Regular cardiac myocyte (primary cell): ENCODE data around the gene TP53BP1. TPM values are rescaled to one million over a fixed set of nuclear protein-coding genes. Genes with fewer than 3 reads are reported as not detected.

Experiments
- total RNA-seq: library from RNA; depleted of rRNA; stranded (reverse); fragments of >200 nt; gene quantifications from 2 replicates; pipeline ENCODE4 v1.2.3, GENCODE V29; 2014

Gene TP53BP1, protein sequence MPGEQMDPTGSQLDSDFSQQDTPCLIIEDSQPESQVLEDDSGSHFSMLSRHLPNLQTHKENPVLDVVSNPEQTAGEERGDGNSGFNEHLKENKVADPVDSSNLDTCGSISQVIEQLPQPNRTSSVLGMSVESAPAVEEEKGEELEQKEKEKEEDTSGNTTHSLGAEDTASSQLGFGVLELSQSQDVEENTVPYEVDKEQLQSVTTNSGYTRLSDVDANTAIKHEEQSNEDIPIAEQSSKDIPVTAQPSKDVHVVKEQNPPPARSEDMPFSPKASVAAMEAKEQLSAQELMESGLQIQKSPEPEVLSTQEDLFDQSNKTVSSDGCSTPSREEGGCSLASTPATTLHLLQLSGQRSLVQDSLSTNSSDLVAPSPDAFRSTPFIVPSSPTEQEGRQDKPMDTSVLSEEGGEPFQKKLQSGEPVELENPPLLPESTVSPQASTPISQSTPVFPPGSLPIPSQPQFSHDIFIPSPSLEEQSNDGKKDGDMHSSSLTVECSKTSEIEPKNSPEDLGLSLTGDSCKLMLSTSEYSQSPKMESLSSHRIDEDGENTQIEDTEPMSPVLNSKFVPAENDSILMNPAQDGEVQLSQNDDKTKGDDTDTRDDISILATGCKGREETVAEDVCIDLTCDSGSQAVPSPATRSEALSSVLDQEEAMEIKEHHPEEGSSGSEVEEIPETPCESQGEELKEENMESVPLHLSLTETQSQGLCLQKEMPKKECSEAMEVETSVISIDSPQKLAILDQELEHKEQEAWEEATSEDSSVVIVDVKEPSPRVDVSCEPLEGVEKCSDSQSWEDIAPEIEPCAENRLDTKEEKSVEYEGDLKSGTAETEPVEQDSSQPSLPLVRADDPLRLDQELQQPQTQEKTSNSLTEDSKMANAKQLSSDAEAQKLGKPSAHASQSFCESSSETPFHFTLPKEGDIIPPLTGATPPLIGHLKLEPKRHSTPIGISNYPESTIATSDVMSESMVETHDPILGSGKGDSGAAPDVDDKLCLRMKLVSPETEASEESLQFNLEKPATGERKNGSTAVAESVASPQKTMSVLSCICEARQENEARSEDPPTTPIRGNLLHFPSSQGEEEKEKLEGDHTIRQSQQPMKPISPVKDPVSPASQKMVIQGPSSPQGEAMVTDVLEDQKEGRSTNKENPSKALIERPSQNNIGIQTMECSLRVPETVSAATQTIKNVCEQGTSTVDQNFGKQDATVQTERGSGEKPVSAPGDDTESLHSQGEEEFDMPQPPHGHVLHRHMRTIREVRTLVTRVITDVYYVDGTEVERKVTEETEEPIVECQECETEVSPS (N-terminal part only)
- 75.3 and 76.1 TPM in 2 replicates for total RNA-seq

DNA sequence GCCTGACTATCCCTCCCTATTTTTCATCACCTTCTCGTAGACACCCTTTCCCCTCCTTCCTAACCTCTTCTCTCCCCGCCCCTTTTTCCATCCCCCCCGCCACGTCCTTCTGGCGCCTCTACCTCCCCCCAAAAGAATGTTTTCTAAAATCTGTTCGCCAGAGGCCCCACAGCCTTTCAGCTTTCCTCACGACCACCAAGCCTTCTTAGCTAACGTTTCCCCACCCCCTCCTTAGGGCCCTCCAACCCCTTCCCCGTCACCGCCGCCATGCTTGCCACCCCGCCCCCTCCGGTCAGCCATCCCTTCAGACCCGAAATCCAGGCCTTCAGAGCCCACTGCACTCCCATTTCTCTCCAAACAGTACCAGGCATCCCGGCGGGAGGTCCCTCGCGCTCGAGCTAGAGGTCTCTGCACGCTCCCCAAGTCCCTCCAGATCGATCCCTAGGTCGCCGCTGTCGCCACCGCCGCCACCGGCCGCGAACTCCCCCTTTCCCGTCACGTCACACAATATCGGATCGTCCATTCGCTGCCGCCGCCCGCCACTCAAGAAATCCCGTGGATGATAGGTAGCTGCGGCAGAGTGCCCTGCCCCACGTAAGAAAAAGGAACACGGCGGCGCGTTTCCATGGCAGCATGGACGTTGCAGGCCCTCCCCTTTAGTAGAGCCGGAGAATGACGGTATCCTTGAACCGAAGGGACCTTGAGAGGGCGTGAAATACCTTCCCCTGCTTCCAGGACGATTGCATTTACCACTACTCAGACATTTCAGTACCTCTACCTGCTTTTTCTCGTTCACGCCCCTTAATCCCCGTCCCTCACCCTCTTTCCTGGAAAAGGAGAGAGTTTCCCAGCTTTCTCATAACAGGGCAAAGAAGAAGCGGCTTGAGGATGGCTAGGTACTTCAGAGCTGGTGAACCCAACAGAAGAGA lies at the start of gene TP53BP1:
TSS of gene TP53BP1 (minus strand) at position 484 of the 929 bp plus-strand sequence. CDS start at position 371, 113 bp downstream.

DNA sequence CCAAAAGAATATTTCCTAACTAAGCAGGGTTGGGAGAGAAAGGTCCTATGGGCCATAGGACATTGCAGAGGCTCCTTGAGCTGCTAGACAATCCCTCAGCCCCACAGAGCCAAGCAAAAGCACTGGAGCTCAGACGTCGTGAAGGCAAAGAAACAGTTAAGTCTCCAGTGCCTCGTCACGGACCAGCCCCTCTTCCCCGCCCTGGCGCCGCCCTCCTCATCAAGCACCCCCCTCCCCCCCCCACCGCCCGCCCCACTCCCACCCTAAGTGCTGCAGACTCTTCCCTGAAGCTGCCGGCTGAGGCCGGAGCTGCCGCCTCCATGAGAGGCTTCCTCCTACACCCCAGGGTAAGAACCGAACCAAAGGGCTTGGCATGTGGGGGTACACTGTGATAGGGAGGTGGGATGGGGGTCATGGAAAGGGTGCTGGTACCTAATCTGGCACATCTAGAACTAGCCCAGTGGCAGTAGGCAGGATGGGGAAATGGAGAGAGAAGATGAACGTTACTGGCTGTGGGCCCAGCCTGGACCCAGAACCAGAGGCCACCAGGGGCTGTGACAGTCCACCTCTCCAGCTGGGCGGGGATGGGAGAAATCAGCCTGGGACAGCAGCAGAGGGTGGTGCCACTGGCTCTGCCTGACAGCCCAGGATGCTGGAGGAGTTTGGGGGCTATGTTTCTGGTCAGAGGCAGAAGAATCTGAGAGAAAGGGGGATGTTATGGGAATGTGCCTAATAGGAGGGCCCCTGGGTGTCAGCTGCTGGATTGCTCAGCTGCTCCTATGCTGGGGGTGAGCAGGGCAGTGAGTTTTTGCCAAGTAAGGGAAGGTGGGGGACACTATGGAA lies 24.6 kb upstream of the TP53BP1 start, which contains the start of gene MAP1A:
TSS of gene MAP1A (plus strand) at position 255 of the 843 bp plus-strand sequence. CDS start 3,866 bp downstream, outside the sequence.

DNA sequence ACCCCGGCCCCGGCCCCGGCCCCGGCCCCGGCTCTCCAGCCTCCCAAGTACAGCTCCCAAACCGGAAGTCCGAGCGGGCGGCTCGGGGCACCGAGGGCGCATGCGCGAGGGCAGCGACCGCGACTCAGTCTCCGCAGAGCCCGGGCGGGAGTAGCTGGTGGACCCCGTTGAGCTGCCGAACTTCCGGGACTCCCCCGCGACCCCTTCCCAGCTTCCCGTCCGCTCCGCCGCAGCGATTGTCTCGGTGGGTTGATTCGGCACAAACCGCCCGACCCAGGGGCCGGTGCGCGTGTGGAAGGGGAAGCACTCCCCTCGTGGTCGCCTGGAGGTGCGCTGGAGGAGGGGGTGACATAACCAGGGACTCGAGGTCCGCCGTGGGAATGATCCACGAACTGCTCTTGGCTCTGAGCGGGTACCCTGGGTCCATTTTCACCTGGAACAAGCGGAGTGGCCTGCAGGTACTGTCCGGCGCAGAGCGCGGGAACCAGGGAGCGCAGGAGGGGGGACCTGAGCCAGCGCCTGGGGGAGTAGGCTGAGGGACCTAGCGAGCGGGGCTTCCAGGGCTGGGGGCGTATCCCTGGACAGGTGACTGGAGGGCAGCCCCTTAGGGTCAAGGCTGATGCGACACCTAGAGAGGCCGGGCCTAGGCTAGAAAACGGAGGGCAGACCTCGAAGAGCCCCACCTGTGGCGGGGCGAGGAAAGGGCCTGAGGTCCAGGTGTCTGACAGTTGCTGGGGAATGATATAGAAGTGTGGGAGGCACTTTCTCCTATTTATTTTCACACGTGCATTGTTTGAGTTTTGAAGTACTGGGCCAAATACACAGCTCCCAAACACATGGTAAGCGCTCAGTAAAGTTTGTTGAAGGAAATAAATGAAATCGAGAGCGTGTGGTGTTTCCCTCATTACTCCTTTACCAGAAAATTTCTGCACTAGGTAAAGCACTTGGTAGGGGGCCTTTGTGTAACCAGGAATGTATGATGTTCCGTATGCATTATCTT lies 121.7 kb downstream of the TP53BP1 start, which contains the start of the genes TUBGCP4 and ZSCAN29:
TSS of gene TUBGCP4 (plus strand) at position 127 of the 1,000 bp plus-strand sequence. CDS start at position 381, 254 bp downstream.
TSS of gene ZSCAN29 (minus strand) at position 69 of the 1,000 bp plus-strand sequence. CDS start 1,130 bp downstream, outside the sequence.

Other genes starting within 250 kb of the TP53BP1 start
- gene TGM5, start 226.2 kb downstream of the TP53BP1 start, total RNA-seq = not detected in 2 replicates
- not detected in 2 replicates for gene TGM7, start 190.9 kb downstream of the TP53BP1 start, total RNA-seq
- 7.0 and 12.3 TPM in 2 replicates for gene LCMT2, start 162.6 kb downstream of the TP53BP1 start, total RNA-seq
- gene ZSCAN29, start 122.1 kb downstream of the TP53BP1 start, total RNA-seq = 15.5 and 17.4 TPM in 2 replicates
- 12.1 and 12.5 TPM in 2 replicates for gene TUBGCP4, start 122.1 kb downstream of the TP53BP1 start, total RNA-seq
- gene MAP1A, start 24.5 kb upstream of the TP53BP1 start, total RNA-seq = 39.5 and 44.3 TPM in 2 replicates
- 16.1 and 61.7 TPM in 2 replicates for gene PPIP5K1, start 97.1 kb upstream of the TP53BP1 start, total RNA-seq
- 0.85 TPM in 1 of 2 replicates, not detected in the other for gene CKMT1B, start 100.9 kb upstream of the TP53BP1 start, total RNA-seq
- gene STRC, start 125.6 kb upstream of the TP53BP1 start, total RNA-seq = 0.28 TPM in 1 of 2 replicates, not detected in the other
- gene CATSPER2, start 155.7 kb upstream of the TP53BP1 start, total RNA-seq = 0.96 and 1.1 TPM in 2 replicates
- gene CKMT1A, start 200.7 kb upstream of the TP53BP1 start, total RNA-seq = not detected in 2 replicates